Measurements from ENCODE around the gene C1orf52.

GRCh38 chr1:85276978-85277639 is 17.6 kb upstream of the C1orf52 start:
- TF ChIP-seq CTCF (IDR thresholded peaks at IDR 0.05) (no peak), REST (IDR thresholded peaks at IDR 0.05; ENCODE audit: insufficient read depth in 1 of 2, low read depth in 2 of 2, low read length in 1 of 2) (no peak), POLR2AphosphoS5 (IDR thresholded peaks at IDR 0.05; ENCODE audit: low read depth, low read length) (no peak; the same call in 1 of the 2 replicates), SIN3A (IDR thresholded peaks at IDR 0.05; ENCODE audit: borderline replicate concordance, insufficient read depth, low read depth, low read length) (no peak), TCF7L2 (IDR thresholded peaks at IDR 0.05; ENCODE audit: low read depth, low read length) (peak; percentile 6; the same call in 1 of the 2 replicates)
